Measurements from ENCODE around the gene DUOX1. TPM values are rescaled to one million over a fixed set of nuclear protein-coding genes. Genes with fewer than 3 reads are reported as not detected.

DUOX1 gene
- total RNA-seq, 4 donors from 2014 or later: 87.5 to 202 (median 122) TPM

DNA sequence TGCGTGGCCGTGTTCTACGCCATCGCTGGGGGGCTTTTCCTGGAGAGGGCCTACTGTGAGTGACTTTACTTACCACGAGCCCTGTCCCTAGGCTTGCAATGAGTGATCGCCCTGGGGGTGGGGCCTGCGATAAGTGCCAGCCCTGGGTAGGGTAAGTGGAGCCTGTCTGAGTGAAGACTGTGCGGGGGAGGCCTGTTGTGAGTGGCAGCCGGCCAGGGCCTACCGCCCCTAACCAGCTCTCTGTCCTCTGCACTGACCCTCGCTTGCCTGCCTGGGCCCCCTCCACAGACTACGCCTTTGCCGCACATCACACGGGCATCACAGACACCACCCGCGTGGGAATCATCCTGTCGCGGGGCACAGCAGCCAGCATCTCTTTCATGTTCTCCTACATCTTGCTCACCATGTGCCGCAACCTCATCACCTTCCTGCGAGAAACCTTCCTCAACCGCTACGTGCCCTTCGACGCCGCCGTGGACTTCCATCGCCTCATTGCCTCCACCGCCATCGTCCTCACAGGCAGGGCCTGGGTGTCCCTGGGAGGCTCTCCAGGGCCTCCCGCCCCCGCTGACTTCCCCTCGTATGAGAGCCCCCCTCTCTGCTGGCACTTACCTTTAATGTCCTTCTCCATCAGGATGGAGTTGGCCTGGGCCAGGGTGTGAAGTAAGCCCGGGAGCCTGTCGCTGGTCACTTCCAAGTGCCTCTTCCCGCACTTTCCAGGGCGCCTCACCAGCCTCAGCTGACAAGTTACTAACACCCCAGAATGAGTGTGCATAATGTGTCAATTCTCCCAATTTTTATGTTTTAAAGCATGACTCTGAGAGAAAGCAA lies 22.4 kb downstream of the DUOX1 start:
- Histone ChIP-seq H3K36me3 (peaks cover 0 to 78% (median 6%) of the 10 kb centered on the region in 3 donors), H3K4me1 (peaks cover 5 to 58% (median 15%) of the 10 kb centered on the region in 3 donors), H3K9me3 (no peaks in the 10 kb centered on the region), H3K27ac (no peak overlapping the region), H3K27me3 (no peaks in the 10 kb centered on the region), H3K4me3 (no peak overlapping the region)
- no peak for DNase-seq
- WGBS, 2 donors: 94 to 96% methylated on average over 27 to 29 of the region's 36 CpGs
- TF ChIP-seq POLR2A (IDR thresholded peaks at IDR 0.05): no peak
- intact Hi-C loops (cut with DNase I): no loop called here

DNA sequence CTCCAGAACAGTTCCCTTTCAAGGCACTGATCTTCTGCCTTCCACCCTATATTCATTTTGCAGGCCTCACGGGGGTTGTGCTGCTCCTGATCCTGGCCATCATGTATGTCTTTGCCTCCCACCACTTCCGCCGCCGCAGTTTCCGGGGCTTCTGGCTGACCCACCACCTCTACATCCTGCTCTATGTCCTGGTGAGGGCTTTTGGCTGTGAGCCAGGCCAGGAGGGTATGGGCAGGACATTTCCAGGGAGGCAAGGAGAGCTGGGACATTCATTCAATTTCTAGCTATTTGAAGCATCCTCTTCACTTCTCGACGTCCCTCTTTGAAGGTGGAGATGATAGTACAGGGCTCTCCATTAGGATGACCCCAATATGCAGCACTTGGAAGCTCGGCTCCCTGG lies 25.9 kb downstream of the DUOX1 start:
- peaks cover 0 to 62% (median 6%) of the 10 kb centered on the region in 3 donors for H3K36me3 ChIP-seq
- no peaks in the 10 kb centered on the region for H3K9me3 ChIP-seq
- TF ChIP-seq POLR2A (IDR thresholded peaks at IDR 0.05): no peak
- TF ChIP-seq, protein P1, sequence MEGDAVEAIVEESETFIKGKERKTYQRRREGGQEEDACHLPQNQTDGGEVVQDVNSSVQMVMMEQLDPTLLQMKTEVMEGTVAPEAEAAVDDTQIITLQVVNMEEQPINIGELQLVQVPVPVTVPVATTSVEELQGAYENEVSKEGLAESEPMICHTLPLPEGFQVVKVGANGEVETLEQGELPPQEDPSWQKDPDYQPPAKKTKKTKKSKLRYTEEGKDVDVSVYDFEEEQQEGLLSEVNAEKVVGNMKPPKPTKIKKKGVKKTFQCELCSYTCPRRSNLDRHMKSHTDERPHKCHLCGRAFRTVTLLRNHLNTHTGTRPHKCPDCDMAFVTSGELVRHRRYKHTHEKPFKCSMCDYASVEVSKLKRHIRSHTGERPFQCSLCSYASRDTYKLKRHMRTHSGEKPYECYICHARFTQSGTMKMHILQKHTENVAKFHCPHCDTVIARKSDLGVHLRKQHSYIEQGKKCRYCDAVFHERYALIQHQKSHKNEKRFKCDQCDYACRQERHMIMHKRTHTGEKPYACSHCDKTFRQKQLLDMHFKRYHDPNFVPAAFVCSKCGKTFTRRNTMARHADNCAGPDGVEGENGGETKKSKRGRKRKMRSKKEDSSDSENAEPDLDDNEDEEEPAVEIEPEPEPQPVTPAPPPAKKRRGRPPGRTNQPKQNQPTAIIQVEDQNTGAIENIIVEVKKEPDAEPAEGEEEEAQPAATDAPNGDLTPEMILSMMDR (IDR thresholded peaks at IDR 0.05): no peak
- 84 to 96% methylated on average over 8 of the region's 8 CpGs for WGBS, 2 donors
- H3K4me1 ChIP-seq: peaks cover 5 to 70% (median 9%) of the 10 kb centered on the region in 3 donors
- H3K4me3 ChIP-seq: no peak overlapping the region
- H3K27me3 ChIP-seq: no peaks in the 10 kb centered on the region
- intact Hi-C loops (cut with DNase I): no loop called here
- DNase-seq: no peak
- peak overlapping the region; percentile 47 to 99 (median 84) for H3K27ac ChIP-seq

DNA sequence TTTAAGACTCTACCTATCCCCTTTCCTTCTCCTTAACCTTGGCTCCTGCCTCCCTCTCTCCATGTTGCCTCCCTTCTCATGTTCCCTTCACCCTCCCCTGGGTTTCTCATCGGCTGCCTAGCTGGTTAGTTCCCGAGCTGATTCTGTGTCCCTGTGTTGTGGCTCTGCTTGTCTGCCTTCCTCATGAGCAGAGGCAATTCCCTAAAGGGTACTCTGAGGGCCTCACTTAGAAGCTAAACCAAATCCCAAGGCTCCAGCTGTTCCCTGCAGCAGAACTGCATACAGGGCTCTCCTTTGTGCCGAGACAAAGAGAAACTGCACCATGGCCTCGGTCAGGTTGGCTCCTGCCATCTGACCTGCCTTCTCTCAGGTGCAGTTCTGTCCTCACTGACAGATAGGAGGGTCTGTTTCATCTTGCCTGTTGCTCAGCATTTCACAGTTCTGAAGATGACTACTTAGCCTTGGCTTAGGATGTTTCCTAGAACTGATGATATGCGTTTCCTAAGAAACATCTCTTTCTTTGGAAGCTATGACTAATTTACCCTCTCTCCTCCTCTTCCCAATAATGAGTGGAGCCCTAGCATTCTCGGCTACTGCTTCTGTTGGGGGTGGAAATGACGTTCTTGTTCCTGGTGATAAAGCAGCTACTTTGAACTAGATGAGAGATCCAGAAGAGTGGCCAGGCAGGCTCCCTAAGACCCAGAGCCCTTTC lies 27.1 kb downstream of the DUOX1 start:
- no peaks in the 10 kb centered on the region for H3K9me3 ChIP-seq
- TF ChIP-seq, protein P1 (IDR thresholded peaks at IDR 0.05): no peak
- no peak for TF ChIP-seq POLR2A (IDR thresholded peaks at IDR 0.05)
- H3K4me1 ChIP-seq: peaks cover 10 to 82% (median 15%) of the 10 kb centered on the region in 3 donors
- peak overlapping the region; percentile 75 to 99 (median 84) for H3K27ac ChIP-seq
- no peak for DNase-seq
- no peaks in the 10 kb centered on the region for H3K27me3 ChIP-seq
- no peak overlapping the region for H3K4me3 ChIP-seq
- 26 to 51% methylated on average over 6 to 7 of the region's 7 CpGs for WGBS, 2 donors
- peaks cover 0 to 52% (median 6%) of the 10 kb centered on the region in 3 donors for H3K36me3 ChIP-seq
- intact Hi-C loops (cut with DNase I): no loop called here

DNA sequence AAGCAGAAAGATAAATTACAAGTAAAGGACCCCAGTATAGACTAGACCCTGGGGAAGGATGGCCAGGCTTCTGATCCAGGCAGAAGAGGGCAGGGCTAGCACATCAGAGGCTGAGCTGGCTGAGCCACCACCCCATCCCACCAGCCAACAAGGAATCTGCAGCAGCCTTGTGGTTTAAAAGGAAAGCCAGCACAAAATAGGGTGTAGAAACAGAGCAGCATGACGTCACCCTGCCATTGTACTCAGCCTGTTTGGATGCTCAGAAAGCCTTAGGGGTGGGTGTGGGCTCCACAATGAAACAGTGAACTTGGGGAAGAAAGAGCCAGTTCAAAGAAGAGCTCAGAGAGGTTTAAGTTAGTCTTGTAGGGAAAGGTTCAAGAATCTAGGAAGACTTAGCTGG lies 28.2 kb downstream of the DUOX1 start:
- Histone ChIP-seq H3K36me3 (peaks cover 0 to 41% (median 0%) of the 10 kb centered on the region in 3 donors), H3K9me3 (no peaks in the 10 kb centered on the region), H3K4me3 (no peak overlapping the region), H3K27ac (peak overlapping the region; percentile 35 to 99 (median 84)), H3K4me1 (peaks cover 19 to 93% (median 26%) of the 10 kb centered on the region in 3 donors), H3K27me3 (no peaks in the 10 kb centered on the region)
- TF ChIP-seq POLR2A (IDR thresholded peaks at IDR 0.05): no peak
- TF ChIP-seq, protein P1 (IDR thresholded peaks at IDR 0.05): no peak
- DNase-seq: no peak
- 12 to 50% methylated on average over 1 of the region's 1 CpG for WGBS, 2 donors
- intact Hi-C loops (cut with DNase I): no loop called here

DNA sequence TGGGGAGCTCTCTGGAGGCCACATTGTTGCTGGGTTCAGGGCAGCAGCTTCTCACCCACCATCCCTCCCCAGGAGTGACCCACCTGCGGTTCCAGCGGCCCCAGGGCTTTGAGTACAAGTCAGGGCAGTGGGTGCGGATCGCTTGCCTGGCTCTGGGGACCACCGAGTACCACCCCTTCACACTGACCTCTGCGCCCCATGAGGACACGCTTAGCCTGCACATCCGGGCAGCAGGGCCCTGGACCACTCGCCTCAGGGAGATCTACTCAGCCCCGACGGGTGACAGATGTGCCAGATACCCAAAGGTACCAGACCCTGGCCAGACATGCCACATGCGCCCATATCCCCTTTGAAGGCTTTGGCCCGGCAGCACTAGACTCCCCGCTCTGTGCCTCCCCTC lies 31.9 kb downstream of the DUOX1 start:
- Histone ChIP-seq H3K9me3 (no peaks in the 10 kb centered on the region), H3K4me3 (no peak overlapping the region), H3K27ac (peak overlapping the region; percentile 87 to 99 (median 92)), H3K4me1 (peaks cover 28 to 100% (median 41%) of the 10 kb centered on the region in 3 donors), H3K36me3 (peaks cover 0 to 34% (median 0%) of the 10 kb centered on the region in 3 donors), H3K27me3 (no peaks in the 10 kb centered on the region)
- no peak for TF ChIP-seq POLR2A (IDR thresholded peaks at IDR 0.05)
- TF ChIP-seq, protein P1 (IDR thresholded peaks at IDR 0.05): no peak
- DNase-seq: no peak
- WGBS, 2 donors: 83 to 93% methylated on average over 7 to 10 of the region's 14 CpGs
- intact Hi-C loops (cut with DNase I): no loop called here
